ENCODE measurements around the gene GPRIN2. TPM values are rescaled to one million over a fixed set of nuclear protein-coding genes. Genes with fewer than 3 reads are reported as not detected.

Gene GPRIN2
- total and polyA plus RNA-seq, 7 donors = 0.16 to 30.0 (median 11.6) TPM; not detected in 1

DNA sequence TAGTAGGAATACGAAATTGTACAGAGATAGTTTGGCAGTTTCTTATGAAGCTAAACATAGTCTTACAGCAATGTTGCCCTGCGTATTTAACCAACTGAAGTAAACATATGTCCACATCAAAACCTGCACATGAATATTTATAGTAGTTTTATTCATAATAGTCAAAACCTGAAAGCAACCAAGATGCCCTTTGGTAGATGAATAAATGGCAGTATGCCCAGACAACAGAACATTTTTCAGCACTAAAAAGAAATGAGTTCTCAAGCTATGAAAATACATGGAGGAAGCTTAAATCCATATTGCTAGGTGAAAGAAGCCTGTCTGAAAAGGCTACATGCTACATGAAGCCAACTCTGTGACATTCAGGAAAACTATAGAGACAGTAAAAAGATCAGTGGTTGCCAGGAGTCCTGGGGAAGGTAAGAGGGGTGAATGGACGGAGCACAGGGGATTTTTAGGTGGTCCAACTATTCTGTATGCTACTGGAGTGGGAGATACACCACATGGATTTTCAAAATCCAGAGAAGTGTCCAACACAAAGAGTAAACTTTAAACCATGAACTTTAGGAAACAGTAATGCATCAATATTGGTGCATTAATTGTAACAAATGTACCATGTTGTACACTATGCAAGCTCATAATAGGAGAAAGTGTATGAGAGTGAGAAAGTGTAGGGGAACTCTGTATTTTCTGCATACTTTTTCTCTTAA, 17.6 kb downstream of the GPRIN2 start:
- intact Hi-C loops (cut with DNase I) = no loop called here
- no peaks in the 10 kb centered on the region for H3K9me3 ChIP-seq

DNA sequence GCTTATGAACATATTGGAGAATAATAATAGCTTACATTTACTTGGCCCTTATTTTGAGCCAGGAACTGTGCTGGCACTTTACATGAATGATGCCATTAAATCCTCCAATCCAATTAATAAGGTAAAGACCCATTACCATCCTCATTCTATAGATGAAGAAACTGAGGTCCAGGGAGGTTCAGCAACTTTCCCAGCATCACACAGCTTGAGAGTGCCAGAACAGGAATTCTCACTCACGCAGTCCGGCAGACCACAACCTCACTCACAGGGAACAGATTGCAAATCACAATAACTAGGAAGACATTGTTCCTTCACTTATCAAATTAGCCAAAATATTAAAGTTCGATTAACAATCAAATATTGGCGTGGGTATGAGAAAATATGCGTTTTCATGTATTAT, 18.3 kb downstream of the GPRIN2 start:
- peaks cover 0 to 33% (median 30%) of the 10 kb centered on the region in 4 donors for H3K4me1 ChIP-seq
- no peak overlapping the region for H3K4me3 ChIP-seq
- no peaks in the 10 kb centered on the region for H3K36me3 ChIP-seq
- H3K27ac ChIP-seq = no peak overlapping the region
- no peaks in the 10 kb centered on the region for H3K27me3 ChIP-seq
- intact Hi-C loops (cut with DNase I) = no loop called here
- no peak for TF ChIP-seq POLR2AphosphoS5 (IDR thresholded peaks at IDR 0.05)
- TF ChIP-seq POLR2A (IDR thresholded peaks at IDR 0.05) = no peak
- TF ChIP-seq, protein P1, sequence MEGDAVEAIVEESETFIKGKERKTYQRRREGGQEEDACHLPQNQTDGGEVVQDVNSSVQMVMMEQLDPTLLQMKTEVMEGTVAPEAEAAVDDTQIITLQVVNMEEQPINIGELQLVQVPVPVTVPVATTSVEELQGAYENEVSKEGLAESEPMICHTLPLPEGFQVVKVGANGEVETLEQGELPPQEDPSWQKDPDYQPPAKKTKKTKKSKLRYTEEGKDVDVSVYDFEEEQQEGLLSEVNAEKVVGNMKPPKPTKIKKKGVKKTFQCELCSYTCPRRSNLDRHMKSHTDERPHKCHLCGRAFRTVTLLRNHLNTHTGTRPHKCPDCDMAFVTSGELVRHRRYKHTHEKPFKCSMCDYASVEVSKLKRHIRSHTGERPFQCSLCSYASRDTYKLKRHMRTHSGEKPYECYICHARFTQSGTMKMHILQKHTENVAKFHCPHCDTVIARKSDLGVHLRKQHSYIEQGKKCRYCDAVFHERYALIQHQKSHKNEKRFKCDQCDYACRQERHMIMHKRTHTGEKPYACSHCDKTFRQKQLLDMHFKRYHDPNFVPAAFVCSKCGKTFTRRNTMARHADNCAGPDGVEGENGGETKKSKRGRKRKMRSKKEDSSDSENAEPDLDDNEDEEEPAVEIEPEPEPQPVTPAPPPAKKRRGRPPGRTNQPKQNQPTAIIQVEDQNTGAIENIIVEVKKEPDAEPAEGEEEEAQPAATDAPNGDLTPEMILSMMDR (IDR thresholded peaks at IDR 0.05) = no peak
- no peak for TF ChIP-seq EP300 (IDR thresholded peaks at IDR 0.05)
- DNase-seq = no peak
- WGBS, 2 donors = 88 to 94% methylated on average over 5 of the region's 5 CpGs
- H3K9me3 ChIP-seq = no peaks in the 10 kb centered on the region

More for the DNA sequence above, 17.6 kb downstream of the GPRIN2 start:
- Histone ChIP-seq H3K36me3 (no peaks in the 10 kb centered on the region), H3K4me3 (no peak overlapping the region), H3K27ac (peak overlapping the region; percentile 5 to 77 (median 60)), H3K4me1 (peaks cover 0 to 33% (median 30%) of the 10 kb centered on the region in 4 donors), H3K27me3 (no peaks in the 10 kb centered on the region)
- no peak for TF ChIP-seq POLR2A (IDR thresholded peaks at IDR 0.05)
- no peak for TF ChIP-seq POLR2AphosphoS5 (IDR thresholded peaks at IDR 0.05)
- TF ChIP-seq, protein P1 (IDR thresholded peaks at IDR 0.05) = no peak
- TF ChIP-seq EP300 (IDR thresholded peaks at IDR 0.05) = no peak
- no peak for DNase-seq
- 84 to 87% methylated on average over 3 of the region's 3 CpGs for WGBS, 2 donors

DNA sequence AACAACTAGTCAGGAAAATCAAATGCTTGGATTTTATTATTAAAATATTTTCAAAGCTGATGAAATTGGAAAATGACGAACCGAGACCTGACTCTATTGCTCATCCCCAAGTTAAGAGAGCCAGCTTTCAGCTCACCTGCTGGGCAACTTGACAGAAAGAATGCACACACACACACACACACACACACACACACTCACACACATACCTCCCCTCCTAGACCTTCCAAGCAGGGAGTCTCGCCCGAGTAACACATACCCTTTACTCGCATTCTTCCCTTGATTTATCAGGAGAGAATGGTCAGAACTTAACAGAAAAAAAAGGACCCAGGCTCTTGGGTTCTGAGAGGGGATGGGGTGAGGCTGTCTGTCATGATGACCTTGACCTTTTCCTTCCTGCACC, 19.1 kb downstream of the GPRIN2 start:
- 84 to 86% methylated on average over 5 of the region's 5 CpGs for WGBS, 2 donors
- intact Hi-C loops (cut with DNase I) = no loop called here

DNA sequence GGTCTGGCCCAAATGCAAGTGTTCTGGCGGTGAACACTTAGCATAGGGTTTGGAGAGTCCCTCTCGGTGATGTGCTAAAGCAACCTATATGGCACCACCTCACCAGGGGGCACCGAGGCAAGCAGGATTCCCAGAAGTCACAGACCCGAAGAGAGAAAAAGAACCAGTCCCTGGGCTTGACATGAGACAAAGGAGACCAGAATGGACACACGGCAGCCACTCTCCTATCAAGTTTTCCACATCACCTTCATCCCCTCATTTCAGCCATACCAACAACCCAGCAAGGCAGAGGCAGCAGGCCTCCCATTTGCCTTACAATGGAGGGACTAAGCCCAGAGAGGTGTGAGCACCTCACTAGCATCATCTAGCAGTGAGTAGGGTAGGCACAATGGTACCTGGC, 19.7 kb downstream of the GPRIN2 start:
- Histone ChIP-seq H3K4me3 (no peak overlapping the region), H3K36me3 (no peaks in the 10 kb centered on the region), H3K27me3 (no peaks in the 10 kb centered on the region), H3K4me1 (peaks cover 0 to 33% (median 30%) of the 10 kb centered on the region in 4 donors), H3K27ac (no peak overlapping the region), H3K9me3 (no peaks in the 10 kb centered on the region)
- intact Hi-C loops (cut with DNase I) = no loop called here
- peak; percentile 49 for DNase-seq
- 88 to 93% methylated on average over 5 of the region's 5 CpGs for WGBS, 2 donors
- TF ChIP-seq EP300 (IDR thresholded peaks at IDR 0.05) = no peak
- TF ChIP-seq POLR2AphosphoS5 (IDR thresholded peaks at IDR 0.05) = no peak
- TF ChIP-seq, protein P1 (IDR thresholded peaks at IDR 0.05) = no peak
- no peak for TF ChIP-seq POLR2A (IDR thresholded peaks at IDR 0.05)

More for the DNA sequence above, 19.1 kb downstream of the GPRIN2 start:
- no peaks in the 10 kb centered on the region for H3K9me3 ChIP-seq
- TF ChIP-seq, protein P1 (IDR thresholded peaks at IDR 0.05) = no peak
- no peak for TF ChIP-seq EP300 (IDR thresholded peaks at IDR 0.05)
- no peak for TF ChIP-seq POLR2AphosphoS5 (IDR thresholded peaks at IDR 0.05)
- no peak for TF ChIP-seq POLR2A (IDR thresholded peaks at IDR 0.05)
- H3K27me3 ChIP-seq = no peaks in the 10 kb centered on the region
- H3K4me1 ChIP-seq = peaks cover 0 to 33% (median 30%) of the 10 kb centered on the region in 4 donors
- no peak overlapping the region for H3K27ac ChIP-seq
- H3K4me3 ChIP-seq = no peak overlapping the region
- no peaks in the 10 kb centered on the region for H3K36me3 ChIP-seq
- DNase-seq = peak; percentile 43
